ENCODE measurements around the gene VAMP1.

DNA sequence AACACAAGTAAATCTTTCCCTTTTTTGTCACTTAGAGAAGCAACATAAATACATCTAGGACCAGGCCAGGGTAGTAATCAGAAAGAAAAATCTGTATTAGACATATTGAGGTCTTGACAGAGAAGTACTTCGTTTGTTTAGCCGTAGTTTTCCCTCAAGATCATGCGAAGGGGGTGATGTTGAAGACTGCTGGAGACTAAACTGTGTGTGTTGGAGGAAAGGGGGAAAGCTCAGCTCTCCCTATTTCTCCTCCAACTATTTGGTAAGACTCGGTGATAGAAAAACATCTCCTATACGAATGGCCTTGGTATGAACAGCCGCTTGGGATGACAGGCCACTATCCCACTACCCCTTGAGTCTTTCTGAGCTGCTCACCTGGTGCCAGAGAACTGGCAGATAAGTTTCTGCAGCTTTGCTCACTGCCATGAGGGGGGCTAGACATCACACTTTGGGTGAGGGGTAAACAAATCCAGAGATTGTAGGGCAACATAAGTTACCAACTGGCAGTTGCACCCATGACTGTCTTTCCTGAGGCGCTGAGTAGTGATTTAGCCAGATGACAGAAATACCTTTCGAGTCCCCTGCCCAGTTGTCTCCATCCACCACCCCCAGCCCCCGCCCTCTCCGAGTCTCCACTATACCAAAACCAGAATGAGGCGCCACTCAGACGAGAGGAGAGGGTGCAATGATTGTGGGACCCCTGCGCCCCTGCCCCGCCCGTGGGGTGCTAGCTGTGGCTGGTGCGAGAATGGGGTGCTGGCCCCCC lies 685 bp downstream of the VAMP1 start:
- no peak for TF ChIP-seq POLR2A (IDR thresholded peaks at IDR 0.05)
- TF ChIP-seq, protein P1, sequence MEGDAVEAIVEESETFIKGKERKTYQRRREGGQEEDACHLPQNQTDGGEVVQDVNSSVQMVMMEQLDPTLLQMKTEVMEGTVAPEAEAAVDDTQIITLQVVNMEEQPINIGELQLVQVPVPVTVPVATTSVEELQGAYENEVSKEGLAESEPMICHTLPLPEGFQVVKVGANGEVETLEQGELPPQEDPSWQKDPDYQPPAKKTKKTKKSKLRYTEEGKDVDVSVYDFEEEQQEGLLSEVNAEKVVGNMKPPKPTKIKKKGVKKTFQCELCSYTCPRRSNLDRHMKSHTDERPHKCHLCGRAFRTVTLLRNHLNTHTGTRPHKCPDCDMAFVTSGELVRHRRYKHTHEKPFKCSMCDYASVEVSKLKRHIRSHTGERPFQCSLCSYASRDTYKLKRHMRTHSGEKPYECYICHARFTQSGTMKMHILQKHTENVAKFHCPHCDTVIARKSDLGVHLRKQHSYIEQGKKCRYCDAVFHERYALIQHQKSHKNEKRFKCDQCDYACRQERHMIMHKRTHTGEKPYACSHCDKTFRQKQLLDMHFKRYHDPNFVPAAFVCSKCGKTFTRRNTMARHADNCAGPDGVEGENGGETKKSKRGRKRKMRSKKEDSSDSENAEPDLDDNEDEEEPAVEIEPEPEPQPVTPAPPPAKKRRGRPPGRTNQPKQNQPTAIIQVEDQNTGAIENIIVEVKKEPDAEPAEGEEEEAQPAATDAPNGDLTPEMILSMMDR (IDR thresholded peaks at IDR 0.05): no peak

All from lower leg skin (tissue), 3 donors.